CD8-positive, alpha-beta memory T cell (primary cell): ENCODE measurements around the gene ENGASE. TPM values are rescaled to one million over a fixed set of nuclear protein-coding genes. Genes with fewer than 3 reads are reported as not detected.

Experiments
- CTCF ChIA-PET: fragments of 350-600 bp; sonication (Branson Sonifier 250); formaldehyde crosslinking; loops from one replicate; lab custom pipeline; 2021; ENCODE audit warnings: antibody characterized with exemption; lab: Charles Lee
- POLR2A ChIA-PET: fragments of 350-600 bp; sonication (Branson Sonifier 250); formaldehyde crosslinking; loops from one replicate; lab custom pipeline; 2021; ENCODE audit warnings: antibody characterized with exemption; lab: Charles Lee
- DNase-seq, 5 donors: peaks; one replicate each; pipeline versions ENCODE4 v3.0.0 to v3.0.0-alpha.2; 2020 to 2022; ENCODE audit warnings: mixed read lengths in 1 of 5
- H3K27ac ChIP-seq: one replicate; pipeline ENCODE4 v1.7.0; 2013; ENCODE audit warnings: low read depth, mild to moderate bottlenecking, low read length, moderate library complexity
- H3K27me3 ChIP-seq: 2 replicates; pipeline ENCODE4 v1.7.0; 2013; ENCODE audit warnings: low read length, mild to moderate bottlenecking; ENCODE audit not compliant: insufficient read depth, poor library complexity, severe bottlenecking
- H3K36me3 ChIP-seq: 2 replicates; pipeline ENCODE4 v1.7.0; 2013; ENCODE audit warnings: mild to moderate bottlenecking, low read length, moderate library complexity; ENCODE audit not compliant: insufficient read depth
- H3K4me1 ChIP-seq: 2 replicates; pipeline ENCODE4 v1.7.0; 2013; ENCODE audit warnings: mild to moderate bottlenecking, low read length, moderate library complexity; ENCODE audit not compliant: insufficient read depth
- H3K4me3 ChIP-seq: 2 replicates; pipeline ENCODE4 v1.7.0; 2013; ENCODE audit warnings: mild to moderate bottlenecking, low read length
- H3K9me3 ChIP-seq: 2 replicates; pipeline ENCODE4 v1.7.0; 2013; ENCODE audit warnings: mild to moderate bottlenecking, low read length
- H3K27ac Mint-ChIP-seq, 8 donors: one replicate each; pipeline ENCODE4 v1.8.0; 2020 to 2021; ENCODE audit warnings: mixed read lengths in 8 of 8, mild to moderate bottlenecking in 6 of 8, inconsistent platforms in 3 of 8, moderate library complexity in 3 of 8
- H3K27me3 Mint-ChIP-seq, 2 donors: one replicate each; pipeline ENCODE4 v1.8.0; 2020 to 2021; ENCODE audit warnings: mixed read lengths in 2 of 2, mild to moderate bottlenecking in 1 of 2, moderate library complexity in 1 of 2
- H3K36me3 Mint-ChIP-seq, 3 donors: one replicate each; pipeline ENCODE4 v1.8.0; 2020 to 2021; ENCODE audit warnings: mixed read lengths in 3 of 3, inconsistent platforms in 1 of 3, mild to moderate bottlenecking in 1 of 3
- H3K4me1 Mint-ChIP-seq, 3 donors: one replicate each; pipeline ENCODE4 v1.8.0; 2020 to 2021; ENCODE audit warnings: mixed read lengths in 3 of 3, inconsistent platforms in 1 of 3, mild to moderate bottlenecking in 1 of 3
- H3K4me3 Mint-ChIP-seq, 7 donors: one replicate each; pipeline ENCODE4 v1.8.0; 2020 to 2021; ENCODE audit warnings: mixed read lengths in 7 of 7, mild to moderate bottlenecking in 6 of 7, moderate library complexity in 4 of 7, inconsistent platforms in 2 of 7
- H3K9me3 Mint-ChIP-seq, 5 donors: one replicate each; pipeline ENCODE4 v1.8.0; 2020 to 2022; ENCODE audit warnings: mixed read lengths in 5 of 5, mild to moderate bottlenecking in 3 of 5, moderate library complexity in 2 of 5, inconsistent platforms in 1 of 5
- polyA plus RNA-seq: library from polyadenylated mRNA; unstranded; fragments of 300-500 nt; fragmentation: Illumina TruSeq; gene quantifications from one replicate; pipeline ENCODE4 v1.2.3, GENCODE V29; 2021
- total RNA-seq, 2 experiments: library from RNA; stranded (reverse); gene quantifications; one replicate each; pipeline ENCODE4 v1.2.3, GENCODE V29; 2021

The ENGASE gene
- total and polyA plus RNA-seq, 3 experiments from 2014 or later, result 3.5 to 38.3 (median 33.2) TPM

- ChIA-PET POLR2A (no interaction called here), CTCF (no interaction called here)
- peaks cover 5 to 22% of the 10 kb centered on the region in 2 donors for H3K27me3 Mint-ChIP-seq
- Histone ChIP-seq H3K4me3 (no peak overlapping the region), H3K9me3 (no peaks in the 10 kb centered on the region), H3K27me3 (no peaks in the 10 kb centered on the region), H3K36me3 (no peaks in the 10 kb centered on the region), H3K4me1 (no peaks in the 10 kb centered on the region), H3K27ac (no peak overlapping the region)
- H3K27ac Mint-ChIP-seq, result no peak overlapping the region
- DNase-seq, result no peak
- H3K4me1 Mint-ChIP-seq, result no peaks in the 10 kb centered on the region
- no peaks in the 10 kb centered on the region for H3K36me3 Mint-ChIP-seq
- no peaks in the 10 kb centered on the region for H3K9me3 Mint-ChIP-seq
- no peak overlapping the region for H3K4me3 Mint-ChIP-seq
Measured at GRCh38 chr17:79105937-79106336, 31.3 kb downstream of the ENGASE start.

GRCh38 chr17:79106958-79107357 lies 32.3 kb downstream of the ENGASE start:
- no peaks in the 10 kb centered on the region for H3K9me3 Mint-ChIP-seq
- no peak overlapping the region for H3K27ac Mint-ChIP-seq
- H3K36me3 Mint-ChIP-seq, result no peaks in the 10 kb centered on the region
- Histone ChIP-seq H3K4me1 (no peaks in the 10 kb centered on the region), H3K36me3 (no peaks in the 10 kb centered on the region), H3K27me3 (no peaks in the 10 kb centered on the region), H3K4me3 (no peak overlapping the region), H3K9me3 (no peaks in the 10 kb centered on the region), H3K27ac (no peak overlapping the region)
- ChIA-PET POLR2A (no interaction called here), CTCF (no interaction called here)
- peaks cover 4 to 22% of the 10 kb centered on the region in 2 donors for H3K27me3 Mint-ChIP-seq
- H3K4me1 Mint-ChIP-seq, result no peaks in the 10 kb centered on the region
- no peak overlapping the region for H3K4me3 Mint-ChIP-seq
- no peak for DNase-seq

GRCh38 chr17:79107499-79108231 lies 33.0 kb downstream of the ENGASE start:
- H3K36me3 ChIP-seq, result no peaks in the 10 kb centered on the region
- no peaks in the 10 kb centered on the region for H3K4me1 ChIP-seq
- H3K4me3 ChIP-seq, result no peak overlapping the region
- Mint-ChIP-seq H3K4me1 (no peaks in the 10 kb centered on the region), H3K27ac (no peak overlapping the region), H3K27me3 (peaks cover 4 to 19% of the 10 kb centered on the region in 2 donors), H3K9me3 (no peaks in the 10 kb centered on the region), H3K36me3 (no peaks in the 10 kb centered on the region), H3K4me3 (no peak overlapping the region)
- H3K9me3 ChIP-seq, result no peaks in the 10 kb centered on the region
- no peak for DNase-seq
- H3K27me3 ChIP-seq, result no peaks in the 10 kb centered on the region
- POLR2A ChIA-PET, result no interaction called here
- H3K27ac ChIP-seq, result no peak overlapping the region
- CTCF ChIA-PET, result no interaction called here

GRCh38 chr17:79108232-79108850 lies 33.7 kb downstream of the ENGASE start:
- Mint-ChIP-seq H3K9me3 (no peaks in the 10 kb centered on the region), H3K36me3 (no peaks in the 10 kb centered on the region), H3K27ac (no peak overlapping the region), H3K4me1 (no peaks in the 10 kb centered on the region), H3K4me3 (no peak overlapping the region), H3K27me3 (peaks cover 4 to 15% of the 10 kb centered on the region in 2 donors)
- Histone ChIP-seq H3K4me1 (no peaks in the 10 kb centered on the region), H3K27me3 (no peaks in the 10 kb centered on the region), H3K36me3 (no peaks in the 10 kb centered on the region), H3K4me3 (no peak overlapping the region), H3K9me3 (no peaks in the 10 kb centered on the region), H3K27ac (no peak overlapping the region)
- ChIA-PET POLR2A (no interaction called here), CTCF (no interaction called here)
- DNase-seq, result no peak

GRCh38 chr17:79108870-79109269 lies 34.2 kb downstream of the ENGASE start:
- no peak overlapping the region for H3K4me3 ChIP-seq
- H3K27me3 ChIP-seq, result no peaks in the 10 kb centered on the region
- H3K9me3 ChIP-seq, result no peaks in the 10 kb centered on the region
- Mint-ChIP-seq H3K27me3 (peaks cover 4 to 16% of the 10 kb centered on the region in 2 donors), H3K36me3 (no peaks in the 10 kb centered on the region), H3K4me1 (no peaks in the 10 kb centered on the region), H3K4me3 (no peak overlapping the region), H3K9me3 (no peaks in the 10 kb centered on the region), H3K27ac (no peak overlapping the region)
- DNase-seq, result no peak
- no peaks in the 10 kb centered on the region for H3K4me1 ChIP-seq
- ChIA-PET CTCF (no interaction called here), POLR2A (no interaction called here)
- H3K36me3 ChIP-seq, result no peaks in the 10 kb centered on the region
- no peak overlapping the region for H3K27ac ChIP-seq

- peaks cover under 1 to 11% of the 10 kb centered on the region in 2 donors for H3K27me3 Mint-ChIP-seq
Measured at GRCh38 chr17:79109584-79109983, 35.0 kb downstream of the ENGASE start.

GRCh38 chr17:79111097-79111496 lies 36.5 kb downstream of the ENGASE start:
- Histone ChIP-seq H3K4me3 (no peak overlapping the region), H3K27me3 (no peaks in the 10 kb centered on the region), H3K9me3 (no peaks in the 10 kb centered on the region), H3K4me1 (no peaks in the 10 kb centered on the region), H3K27ac (no peak overlapping the region), H3K36me3 (no peaks in the 10 kb centered on the region)
- H3K4me1 Mint-ChIP-seq, result no peaks in the 10 kb centered on the region
- no peaks in the 10 kb centered on the region for H3K9me3 Mint-ChIP-seq
- peak overlapping the region in 1 of 8 donors; percentile 38 for H3K27ac Mint-ChIP-seq
- DNase-seq, result no peak
- H3K4me3 Mint-ChIP-seq, result no peak overlapping the region
- no peaks in the 10 kb centered on the region for H3K36me3 Mint-ChIP-seq
- POLR2A ChIA-PET, result no interaction called here
- peaks cover 0 to 11% of the 10 kb centered on the region in 2 donors for H3K27me3 Mint-ChIP-seq
- CTCF ChIA-PET, result no interaction called here

More at GRCh38 chr17:79109584-79109983, 35.0 kb downstream of the ENGASE start:
- ChIA-PET POLR2A (no interaction called here), CTCF (no interaction called here)
- Mint-ChIP-seq H3K36me3 (no peaks in the 10 kb centered on the region), H3K4me1 (no peaks in the 10 kb centered on the region), H3K9me3 (no peaks in the 10 kb centered on the region), H3K4me3 (no peak overlapping the region), H3K27ac (no peak overlapping the region)
- no peaks in the 10 kb centered on the region for H3K9me3 ChIP-seq
- no peaks in the 10 kb centered on the region for H3K36me3 ChIP-seq
- no peak for DNase-seq
- H3K27me3 ChIP-seq, result no peaks in the 10 kb centered on the region
- no peaks in the 10 kb centered on the region for H3K4me1 ChIP-seq
- H3K27ac ChIP-seq, result no peak overlapping the region
- H3K4me3 ChIP-seq, result no peak overlapping the region

GRCh38 chr17:79112471-79112870 lies 37.8 kb downstream of the ENGASE start:
- Histone ChIP-seq H3K27ac (no peak overlapping the region), H3K27me3 (no peaks in the 10 kb centered on the region), H3K4me3 (no peak overlapping the region), H3K9me3 (no peaks in the 10 kb centered on the region), H3K36me3 (no peaks in the 10 kb centered on the region), H3K4me1 (no peaks in the 10 kb centered on the region)
- POLR2A ChIA-PET, result no interaction called here
- Mint-ChIP-seq H3K4me1 (no peaks in the 10 kb centered on the region), H3K4me3 (no peak overlapping the region), H3K36me3 (no peaks in the 10 kb centered on the region), H3K27me3 (peaks cover 0 to 11% of the 10 kb centered on the region in 2 donors), H3K27ac (no peak overlapping the region), H3K9me3 (no peaks in the 10 kb centered on the region)
- CTCF ChIA-PET, result no interaction called here
- DNase-seq, result no peak
